GM18867 (cell line): Measurements from ENCODE around the gene AUTS2.
A peak's percentile ranks its signal among the peaks of the same experiment; 100 is the strongest.
"Not testable (repeated sequence)": the region's sequence is repeated elsewhere in the genome, so short reads cannot be mapped to it uniquely, and the experiment has no call there.

Experiments
- ATAC-seq: cut with Tn5 transposase; IDR thresholded peaks from one replicate; pipeline ENCODE4 v1.9.1; 2021; ENCODE audit warnings: mild to moderate bottlenecking, moderate library complexity; ENCODE audit not compliant: unreplicated experiment

The AUTS2 gene

GRCh38 chr7:70790215-70791073, 1192.2 kb downstream of the AUTS2 start:
- no peak for ATAC-seq

- ATAC-seq = no peak
These were observed 1193.1 kb downstream of the AUTS2 start for GRCh38 chr7:70791341-70791740.

- no peak for ATAC-seq
These were observed 1194.8 kb downstream of the AUTS2 start for GRCh38 chr7:70793060-70793459.

- no peak for ATAC-seq
These were observed 1195.5 kb downstream of the AUTS2 start for GRCh38 chr7:70793821-70794220.

- ATAC-seq = no peak
These were observed 1196.7 kb downstream of the AUTS2 start for GRCh38 chr7:70794962-70795361.

GRCh38 chr7:70795948-70796347, 1197.7 kb downstream of the AUTS2 start:
- no peak for ATAC-seq

GRCh38 chr7:70797109-70797514, 1198.8 kb downstream of the AUTS2 start:
- ATAC-seq = no peak

- ATAC-seq = no peak
These were observed 1201.6 kb downstream of the AUTS2 start for GRCh38 chr7:70799841-70800405.

- ATAC-seq = peak; percentile 84
These were observed 1207.1 kb downstream of the AUTS2 start for GRCh38 chr7:70805360-70805759.

GRCh38 chr7:70807650-70808049, 1209.4 kb downstream of the AUTS2 start:
- no peak for ATAC-seq

GRCh38 chr7:70808876-70809275, 1210.6 kb downstream of the AUTS2 start:
- ATAC-seq = no peak

- no peak for ATAC-seq
These were observed 1212.4 kb downstream of the AUTS2 start for GRCh38 chr7:70810558-70811139.

GRCh38 chr7:70812511-70812910, 1214.2 kb downstream of the AUTS2 start:
- no peak for ATAC-seq

- ATAC-seq = not testable (repeated sequence)
These were observed 1224.2 kb downstream of the AUTS2 start for GRCh38 chr7:70822490-70822889.

GRCh38 chr7:70829221-70830059, 1231.2 kb downstream of the AUTS2 start:
- no peak for ATAC-seq

- ATAC-seq = no peak
These were observed 1231.8 kb downstream of the AUTS2 start for GRCh38 chr7:70830060-70830395.

GRCh38 chr7:70830426-70830825, 1232.2 kb downstream of the AUTS2 start:
- ATAC-seq = no peak

- no peak for ATAC-seq
These were observed 1235.5 kb downstream of the AUTS2 start for GRCh38 chr7:70833726-70834125.

GRCh38 chr7:70834424-70834823, 1236.1 kb downstream of the AUTS2 start:
- ATAC-seq = no peak

- ATAC-seq = no peak
These were observed 1237.4 kb downstream of the AUTS2 start for GRCh38 chr7:70835658-70836057.

- ATAC-seq = no peak
These were observed 1238.0 kb downstream of the AUTS2 start for GRCh38 chr7:70836279-70836678.
